Upper lobe of left lung (tissue), 4 donors: ENCODE results near the gene GRK5.

Source experiments
- POLR2AphosphoS5 ChIP-seq, 2 donors: sonication (generic); formaldehyde crosslinking; IDR thresholded peaks; one replicate each; pipeline ENCODE4 v1.5.1; 2017; ENCODE audit warnings: antibody characterized with exemption in 2 of 2
- TF ChIP-seq, protein P1 (sequence below), 6 experiments: fragments of 450-650 bp in 4 of 6; fragments of 200-600 bp in 2 of 6; sonication (generic) in 2 of 6; IDR thresholded peaks; one replicate each; pipeline ENCODE4 v1.5.1; 2016 to 2019; ENCODE audit warnings: antibody characterized with exemption in 6 of 6

DNA sequence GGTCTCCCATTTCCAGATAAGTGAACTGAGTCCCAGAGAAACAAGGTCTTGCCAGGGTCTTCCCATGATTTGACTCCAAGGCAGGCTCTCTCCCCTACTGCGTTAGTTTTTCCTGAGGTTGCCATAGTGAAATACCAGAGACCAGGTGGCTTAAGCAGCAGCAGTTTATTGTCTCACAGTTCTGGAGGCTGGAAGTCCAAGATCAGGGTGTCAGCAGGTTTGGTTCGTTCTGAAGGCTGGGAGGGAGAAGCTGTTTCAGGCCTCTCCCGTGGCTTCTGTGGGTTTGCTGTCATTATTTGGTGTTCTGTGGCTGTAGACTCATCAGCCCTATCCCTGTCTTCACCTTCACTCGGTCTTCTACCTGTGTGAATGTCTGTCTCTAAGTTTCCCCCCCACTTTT lies 129.9 kb downstream of the GRK5 start:
- TF ChIP-seq, protein P1, sequence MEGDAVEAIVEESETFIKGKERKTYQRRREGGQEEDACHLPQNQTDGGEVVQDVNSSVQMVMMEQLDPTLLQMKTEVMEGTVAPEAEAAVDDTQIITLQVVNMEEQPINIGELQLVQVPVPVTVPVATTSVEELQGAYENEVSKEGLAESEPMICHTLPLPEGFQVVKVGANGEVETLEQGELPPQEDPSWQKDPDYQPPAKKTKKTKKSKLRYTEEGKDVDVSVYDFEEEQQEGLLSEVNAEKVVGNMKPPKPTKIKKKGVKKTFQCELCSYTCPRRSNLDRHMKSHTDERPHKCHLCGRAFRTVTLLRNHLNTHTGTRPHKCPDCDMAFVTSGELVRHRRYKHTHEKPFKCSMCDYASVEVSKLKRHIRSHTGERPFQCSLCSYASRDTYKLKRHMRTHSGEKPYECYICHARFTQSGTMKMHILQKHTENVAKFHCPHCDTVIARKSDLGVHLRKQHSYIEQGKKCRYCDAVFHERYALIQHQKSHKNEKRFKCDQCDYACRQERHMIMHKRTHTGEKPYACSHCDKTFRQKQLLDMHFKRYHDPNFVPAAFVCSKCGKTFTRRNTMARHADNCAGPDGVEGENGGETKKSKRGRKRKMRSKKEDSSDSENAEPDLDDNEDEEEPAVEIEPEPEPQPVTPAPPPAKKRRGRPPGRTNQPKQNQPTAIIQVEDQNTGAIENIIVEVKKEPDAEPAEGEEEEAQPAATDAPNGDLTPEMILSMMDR (IDR thresholded peaks at IDR 0.05), result no peak
- no peak for TF ChIP-seq POLR2AphosphoS5 (IDR thresholded peaks at IDR 0.05)
